HCT116 (cell line): ENCODE data around the gene RNF145. TPM values are rescaled to one million over a fixed set of nuclear protein-coding genes. Genes with fewer than 3 reads are reported as not detected.

ENCODE experiments used
- ATAC-seq: fragments of 200-7000 bp; cut with Tn5 transposase; 2 replicates; pipeline ENCODE4 v1.9.1; 2020; ENCODE audit warnings: mild to moderate bottlenecking, moderate library complexity
- BruUV-seq: library from RNA; stranded (reverse); fragments of 400-500 nt; replicated peaks from 2 replicates; lab custom pipeline; 2021; lab: Mats Ljungman, UMichigan
- CTCF ChIA-PET: fragments of 300-600 bp; sonication (Branson Sonifier 250); formaldehyde crosslinking; loops from one replicate; lab custom pipeline; 2021; ENCODE audit warnings: antibody characterized with exemption; lab: Charles Lee
- POLR2A ChIA-PET: fragments of 300-600, 350-600 bp; sonication (Branson Sonifier 250); formaldehyde crosslinking; loops from one replicate; lab custom pipeline; 2021; ENCODE audit warnings: antibody characterized with exemption; lab: Charles Lee
- RAD21 ChIA-PET, 2 experiments: fragments of 300-600 bp; sonication (Branson Sonifier 250); formaldehyde crosslinking; loops; one replicate each; lab custom pipeline; 2023; ENCODE audit warnings: low total read pairs in 2 of 2; ENCODE audit not compliant: uncharacterized antibody in 2 of 2, unreplicated experiment in 2 of 2, low non-redundant PET in 1 of 2; lab: Charles Lee
- DNase-seq: peaks from one replicate; pipeline ENCODE4 v3.0.0-alpha.2; 2010; ENCODE audit warnings: low read depth, low spot score
- H2AFZ ChIP-seq: fragments of 200-600 bp; shearing (Covaris generic), sonication (generic); 2 replicates; pipeline ENCODE4 v1.6.1; 2017; ENCODE audit warnings: low read depth, mixed run types, mixed read lengths, antibody characterized with exemption, low read length; ENCODE audit not compliant: poor library complexity, severe bottlenecking
- H3K27ac ChIP-seq: 2 replicates; pipeline ENCODE4 v1.5.1; 2012; ENCODE audit warnings: low read depth, low read length
- H3K27me3 ChIP-seq: fragments of 200-600 bp; sonication (generic); 2 replicates; pipeline ENCODE4 v1.6.1; 2016; ENCODE audit warnings: mixed run types, low read length, mixed read lengths; ENCODE audit not compliant: insufficient read depth
- H3K36me3 ChIP-seq, 2 experiments: fragments of 200-500 bp in 1 of 2; fragments of 200-600 bp in 1 of 2; sonication (Bioruptor generic) in 1 of 2; sonication (generic) in 1 of 2; 2 replicates each; pipeline versions ENCODE4 v1.5.1 to v1.6.1; 2014 to 2016; ENCODE audit warnings: low read length in 2 of 2, inconsistent platforms in 1 of 2, mixed read lengths in 1 of 2, mixed run types in 1 of 2; ENCODE audit not compliant: insufficient read depth in 2 of 2, control insufficient read depth in 1 of 2
- H3K4me1 ChIP-seq, 2 experiments: fragments of 200-600 bp in 1 of 2; sonication (generic) in 1 of 2; 2 replicates each; pipeline versions ENCODE4 v1.5.1 to v1.6.1; 2012 to 2017; ENCODE audit warnings: low read length in 2 of 2, inconsistent platforms in 1 of 2, mild to moderate bottlenecking in 1 of 2, mixed read lengths in 1 of 2, mixed run types in 1 of 2, moderate library complexity in 1 of 2; ENCODE audit not compliant: insufficient read depth in 2 of 2, control insufficient read depth in 1 of 2
- H3K4me2 ChIP-seq: fragments of 200-600 bp; sonication (generic); 2 replicates; pipeline ENCODE4 v1.6.1; 2017; ENCODE audit warnings: mixed run types, low read length, mixed read lengths
- H3K4me3 ChIP-seq, 2 experiments: fragments of 200-600 bp in 1 of 2; sonication (generic) in 1 of 2; replicated peaks in 1 of 2; 2 replicates each; pipeline ENCODE4 v1.5.1; 2011 to 2016; ENCODE audit warnings: low read length in 2 of 2, control low read depth in 1 of 2, low read depth in 1 of 2, mild to moderate bottlenecking in 1 of 2, mixed read lengths in 1 of 2, mixed run types in 1 of 2
- H3K79me2 ChIP-seq: fragments of 200-600 bp; sonication (generic); 2 replicates; pipeline ENCODE4 v1.6.1; 2017; ENCODE audit warnings: mild to moderate bottlenecking, mixed run types, low read length, moderate library complexity, mixed read lengths; ENCODE audit not compliant: insufficient read depth
- H3K9ac ChIP-seq: fragments of 200-600 bp; sonication (generic); 2 replicates; pipeline ENCODE4 v1.6.1; 2016; ENCODE audit warnings: low read length, mixed read lengths
- H3K9me2 ChIP-seq: fragments of 200-600 bp; sonication (generic), shearing (Covaris generic); 2 replicates; pipeline ENCODE4 v1.6.1; 2017; ENCODE audit warnings: mixed run types, mild to moderate bottlenecking, moderate library complexity; ENCODE audit not compliant: insufficient read depth
- H3K9me3 ChIP-seq, 2 experiments: fragments of 200-500 bp in 1 of 2; fragments of 200-600 bp in 1 of 2; sonication (Bioruptor generic) in 1 of 2; sonication (generic) in 1 of 2; 2 replicates each; pipeline ENCODE4 v1.6.1; 2014 to 2017; ENCODE audit warnings: low read length in 2 of 2, mixed read lengths in 2 of 2, inconsistent platforms in 1 of 2, low read depth in 1 of 2, mild to moderate bottlenecking in 1 of 2, mixed run types in 1 of 2, moderate library complexity in 1 of 2; ENCODE audit not compliant: control insufficient read depth in 1 of 2, insufficient read depth in 1 of 2
- H4K20me1 ChIP-seq: fragments of 200-600 bp; sonication (generic), shearing (Covaris generic); 2 replicates; pipeline ENCODE4 v1.6.1; 2017; ENCODE audit warnings: mixed run types, mild to moderate bottlenecking, moderate library complexity; ENCODE audit not compliant: insufficient read depth
- CTCF ChIP-seq, 3 experiments: fragments of 200-600 bp in 1 of 3; sonication (generic) in 1 of 3; IDR thresholded peaks in 2 of 3; conservative IDR thresholded peaks in 1 of 3; 2 replicates each; pipeline ENCODE4 v1.5.1; 2012 to 2017; ENCODE audit warnings: low read depth in 2 of 3, low read length in 2 of 3, antibody characterized with exemption in 1 of 3, borderline replicate concordance in 1 of 3, control low read depth in 1 of 3, mild to moderate bottlenecking in 1 of 3, mixed read lengths in 1 of 3, mixed run types in 1 of 3, moderate library complexity in 1 of 3; ENCODE audit not compliant: insufficient read depth in 1 of 3
- MAX ChIP-seq: IDR thresholded peaks from 2 replicates; pipeline ENCODE4 v1.6.1; 2012
- SIN3A ChIP-seq: IDR thresholded peaks from 2 replicates; pipeline ENCODE4 v1.6.1; 2012; ENCODE audit warnings: low read depth
- TCF7L2 ChIP-seq: IDR thresholded peaks from 2 replicates; pipeline ENCODE4 v1.7.0; 2011; ENCODE audit warnings: borderline replicate concordance, inconsistent platforms; ENCODE audit not compliant: insufficient read depth, insufficient read length; ENCODE audit errors: extremely low read depth
- YY1 ChIP-seq: IDR thresholded peaks from 2 replicates; pipeline ENCODE4 v1.6.1; 2011; ENCODE audit warnings: low read length, low read depth, moderate library complexity, mild to moderate bottlenecking; ENCODE audit not compliant: insufficient replicate concordance; ENCODE audit errors: extremely low read depth
- ZFX ChIP-seq: fragments of 450-650 bp; IDR thresholded peaks from 2 replicates; pipeline ENCODE4 v1.6.1; 2017
- intact Hi-C: fragments of 100-400 bp; cut with micrococcal nuclease; formaldehyde crosslinking; loops from 2 replicates; pipeline ENCODE4 v1.10.0; 2022
- total RNA-seq: library from RNA; stranded (reverse); gene quantifications from one replicate; pipeline ENCODE4 v1.2.1, GENCODE V29; 2021; ENCODE audit not compliant: unreplicated experiment

The RNF145 gene
- total RNA-seq, 1 experiment from 2014 or later, result 60.6 TPM

- H3K9me3 ChIP-seq, result no peaks in the 10 kb centered on the region
- H3K9ac ChIP-seq, result peak overlapping the region; percentile 80
- RAD21 ChIA-PET, result no interaction called here
- intact Hi-C loops, result loop anchor here (2.0 kb wide), 1 partner anchor 55 kb away; the partner anchor contains the start of gene UBLCP1
- H2AFZ ChIP-seq, result no peak overlapping the region
- peak overlapping the region; percentile 89 for H3K4me3 ChIP-seq
- H3K4me2 ChIP-seq, result peak overlapping the region; percentile 93
- no peaks in the 10 kb centered on the region; a peak in 1 of 4 replicates for H3K36me3 ChIP-seq
- H3K4me1 ChIP-seq, result peaks cover 14 to 35% of the 10 kb centered on the region in 2 experiments; a peak in 3 of 4 replicates
- no peaks in the 10 kb centered on the region for H3K27me3 ChIP-seq
- DNase-seq (peak; percentile 33), ATAC-seq (peak; percentile 59)
- peak; percentile 64; the same call in 1 of the 2 replicates for TF ChIP-seq SIN3A
- TF ChIP-seq TCF7L2, result peak; percentile 14
- no peak for TF ChIP-seq CTCF (IDR thresholded peaks at IDR 0.05 in 2 of 3, conservative IDR thresholded peaks at IDR 0.05 in 1 of 3; ENCODE audit: borderline replicate concordance in 1 of 3, insufficient read depth in 1 of 3, low read depth in 2 of 3, low read length in 2 of 3)
- peak; percentile 16; the same call in 1 of the 2 replicates for TF ChIP-seq ZFX
- TF ChIP-seq MAX, result peak; percentile 55; the same call in 1 of the 2 replicates
- peak; percentile 63 for TF ChIP-seq YY1
- POLR2A ChIA-PET, result no interaction called here
- TSS peak; percentile 53 for BruUV-seq
- H3K27ac ChIP-seq, result peak overlapping the region; percentile 75
- peaks cover 61% of the 10 kb centered on the region for H3K79me2 ChIP-seq
- no peaks in the 10 kb centered on the region for H3K9me2 ChIP-seq
- CTCF ChIA-PET, result interaction anchor here (0.8 kb wide), 1 partner anchor 109 kb away, joined by 3 read pairs; no protein-coding TSS in a partner anchor
- peaks cover 8% of the 10 kb centered on the region; the same call in 1 of the 2 replicates for H4K20me1 ChIP-seq
Measured at GRCh38 chr5:159207686-159208513, 1.5 kb downstream of the RNF145 start.
